Measurements from ENCODE around the gene EOGT.

- TF ChIP-seq CTCF (conservative IDR thresholded peaks at IDR 0.05; ENCODE audit: low read depth in 2 of 2) (peak in 1 of 2 experiments; percentile 63; a peak in 3 of 4 replicates), POLR2AphosphoS5 (IDR thresholded peaks at IDR 0.05; ENCODE audit: low read depth) (no peak), EZH2 (IDR thresholded peaks at IDR 0.05; ENCODE audit: low read depth, unreplicated experiment) (no peak)
Measured at GRCh38 chr3:69020424-69020823, 6.9 kb upstream of the EOGT start.

Measured in GM23338 (cell line).